ENCODE data around the gene JAKMIP2. TPM values are rescaled to one million over a fixed set of nuclear protein-coding genes. Genes with fewer than 3 reads are reported as not detected.

Gene JAKMIP2
- polyA plus RNA-seq, 1 donor from 2014 or later: 46.3 TPM

GRCh38 chr5:147760086-147760875, 22.2 kb downstream of the JAKMIP2 start:
- Histone ChIP-seq H3K9ac (ENCODE audit: low read length) (no peak overlapping the region), H3K4me2 (ENCODE audit: low read length) (no peak overlapping the region), H3K79me2 (replicated peaks; ENCODE audit: insufficient read depth, low read length) (peaks cover 66% of the 10 kb centered on the region), H3K9me2 (ENCODE audit: insufficient read depth, low read length) (no peaks in the 10 kb centered on the region), H3K9me3 (ENCODE audit: low read length) (no peaks in the 10 kb centered on the region), H3K27me3 (ENCODE audit: insufficient read depth, low read depth, low read length) (no peaks in the 10 kb centered on the region), H4K20me1 (ENCODE audit: insufficient read depth) (no peaks in the 10 kb centered on the region), H3F3A (ENCODE audit: insufficient read depth, low read length, poor library complexity, severe bottlenecking) (no peaks in the 10 kb centered on the region), H3K27ac (ENCODE audit: low read length) (peak overlapping the region; percentile 64), H2AFZ (ENCODE audit: low read depth, low read length) (no peak overlapping the region), H3K4me3 (ENCODE audit: low read length) (peak overlapping the region; percentile 33), H3K36me3 (ENCODE audit: insufficient read depth, low read length) (no peaks in the 10 kb centered on the region)
- TF ChIP-seq POLR2AphosphoS5 (IDR thresholded peaks at IDR 0.05): no peak
- TF ChIP-seq, protein P1, sequence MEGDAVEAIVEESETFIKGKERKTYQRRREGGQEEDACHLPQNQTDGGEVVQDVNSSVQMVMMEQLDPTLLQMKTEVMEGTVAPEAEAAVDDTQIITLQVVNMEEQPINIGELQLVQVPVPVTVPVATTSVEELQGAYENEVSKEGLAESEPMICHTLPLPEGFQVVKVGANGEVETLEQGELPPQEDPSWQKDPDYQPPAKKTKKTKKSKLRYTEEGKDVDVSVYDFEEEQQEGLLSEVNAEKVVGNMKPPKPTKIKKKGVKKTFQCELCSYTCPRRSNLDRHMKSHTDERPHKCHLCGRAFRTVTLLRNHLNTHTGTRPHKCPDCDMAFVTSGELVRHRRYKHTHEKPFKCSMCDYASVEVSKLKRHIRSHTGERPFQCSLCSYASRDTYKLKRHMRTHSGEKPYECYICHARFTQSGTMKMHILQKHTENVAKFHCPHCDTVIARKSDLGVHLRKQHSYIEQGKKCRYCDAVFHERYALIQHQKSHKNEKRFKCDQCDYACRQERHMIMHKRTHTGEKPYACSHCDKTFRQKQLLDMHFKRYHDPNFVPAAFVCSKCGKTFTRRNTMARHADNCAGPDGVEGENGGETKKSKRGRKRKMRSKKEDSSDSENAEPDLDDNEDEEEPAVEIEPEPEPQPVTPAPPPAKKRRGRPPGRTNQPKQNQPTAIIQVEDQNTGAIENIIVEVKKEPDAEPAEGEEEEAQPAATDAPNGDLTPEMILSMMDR (IDR thresholded peaks at IDR 0.05; ENCODE audit: poor library complexity, severe bottlenecking): no peak
- TF ChIP-seq EP300 (conservative IDR thresholded peaks at IDR 0.05; ENCODE audit: poor library complexity, severe bottlenecking): peak; percentile 66
- no peak for TF ChIP-seq EZH2 (IDR thresholded peaks at IDR 0.05; ENCODE audit: borderline replicate concordance, insufficient read depth, low read length, poor library complexity, severe bottlenecking)
- no peak for TF ChIP-seq RAD21 (conservative IDR thresholded peaks at IDR 0.05)

DNA sequence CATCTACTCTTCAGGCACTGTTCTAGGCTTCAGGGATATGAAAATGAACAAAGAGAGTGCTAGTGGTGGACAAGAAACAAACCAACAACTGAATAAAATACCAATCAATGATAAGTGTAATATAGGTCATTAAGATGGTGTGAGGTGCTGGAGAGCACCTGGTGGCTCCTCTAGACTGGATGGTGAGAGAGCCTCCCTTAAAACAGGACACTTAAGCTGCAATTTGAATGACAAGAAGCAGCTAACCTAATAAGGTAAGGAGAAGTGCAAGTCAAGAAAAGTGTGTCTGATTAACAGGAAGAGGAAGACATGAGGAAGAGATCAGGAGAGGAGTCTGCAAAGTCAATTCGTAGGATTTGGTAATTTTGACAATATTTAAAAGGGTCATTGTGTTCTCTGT, 23.1 kb downstream of the JAKMIP2 start:
- H3K36me3 ChIP-seq (ENCODE audit: insufficient read depth, low read length): no peaks in the 10 kb centered on the region
- no peak for TF ChIP-seq REST (IDR thresholded peaks at IDR 0.05; ENCODE audit: borderline replicate concordance)
- no peak for TF ChIP-seq EZH2 (IDR thresholded peaks at IDR 0.05; ENCODE audit: borderline replicate concordance, insufficient read depth, low read length, poor library complexity, severe bottlenecking)
- TF ChIP-seq POLR2AphosphoS5 (IDR thresholded peaks at IDR 0.05): no peak
- TF ChIP-seq MXI1 (conservative IDR thresholded peaks at IDR 0.05; ENCODE audit: poor library complexity, severe bottlenecking): no peak
- no peak for TF ChIP-seq RAD21 (conservative IDR thresholded peaks at IDR 0.05)
- no peak for TF ChIP-seq SMC3 (conservative IDR thresholded peaks at IDR 0.05; ENCODE audit: poor library complexity)
- TF ChIP-seq, protein P1 (IDR thresholded peaks at IDR 0.05; ENCODE audit: poor library complexity, severe bottlenecking): no peak
- TF ChIP-seq TAF1 (IDR thresholded peaks at IDR 0.05; ENCODE audit: low read depth): no peak
- no peak for TF ChIP-seq EP300 (conservative IDR thresholded peaks at IDR 0.05; ENCODE audit: poor library complexity, severe bottlenecking)
- no peaks in the 10 kb centered on the region for H3K27me3 ChIP-seq (ENCODE audit: insufficient read depth, low read depth, low read length)
- H3F3A ChIP-seq (ENCODE audit: insufficient read depth, low read length, poor library complexity, severe bottlenecking): no peaks in the 10 kb centered on the region
- H3K9me3 ChIP-seq (ENCODE audit: low read length): no peaks in the 10 kb centered on the region
- H2AFZ ChIP-seq (ENCODE audit: low read depth, low read length): no peak overlapping the region
- no peaks in the 10 kb centered on the region for H3K9me2 ChIP-seq (ENCODE audit: insufficient read depth, low read length)
- H4K20me1 ChIP-seq (ENCODE audit: insufficient read depth): no peaks in the 10 kb centered on the region
- H3K4me3 ChIP-seq (ENCODE audit: low read length): no peak overlapping the region
- H3K4me2 ChIP-seq (ENCODE audit: low read length): no peak overlapping the region
- H3K27ac ChIP-seq (ENCODE audit: low read length): peak overlapping the region; percentile 64
- no peak overlapping the region for H3K9ac ChIP-seq (ENCODE audit: low read length)
- peaks cover 69% of the 10 kb centered on the region for H3K79me2 ChIP-seq (replicated peaks; ENCODE audit: insufficient read depth, low read length)
